ENCODE measurements around the gene OR52B6.

DNA sequence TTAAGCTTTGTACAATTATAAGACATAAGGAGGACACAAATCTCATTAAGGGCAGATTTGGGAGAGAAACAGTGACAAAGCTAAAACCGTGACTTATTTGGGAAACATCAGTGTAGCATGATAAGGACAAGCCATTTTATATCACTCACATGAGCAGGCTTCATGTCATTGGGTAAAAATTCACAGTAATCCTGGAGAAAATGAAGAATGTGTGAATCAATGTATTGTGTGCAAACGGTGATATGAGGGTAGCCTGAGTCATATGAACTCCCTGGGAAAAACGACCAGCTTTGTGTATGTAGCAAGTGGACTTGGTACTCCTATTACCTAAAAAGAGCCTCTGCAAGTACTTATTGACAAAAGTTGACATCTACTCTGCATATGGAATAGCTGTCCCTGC is 38.1 kb downstream of the OR52B6 start:
- TF ChIP-seq POLR2A (IDR thresholded peaks at IDR 0.05) = no peak
- TF ChIP-seq, protein P1, sequence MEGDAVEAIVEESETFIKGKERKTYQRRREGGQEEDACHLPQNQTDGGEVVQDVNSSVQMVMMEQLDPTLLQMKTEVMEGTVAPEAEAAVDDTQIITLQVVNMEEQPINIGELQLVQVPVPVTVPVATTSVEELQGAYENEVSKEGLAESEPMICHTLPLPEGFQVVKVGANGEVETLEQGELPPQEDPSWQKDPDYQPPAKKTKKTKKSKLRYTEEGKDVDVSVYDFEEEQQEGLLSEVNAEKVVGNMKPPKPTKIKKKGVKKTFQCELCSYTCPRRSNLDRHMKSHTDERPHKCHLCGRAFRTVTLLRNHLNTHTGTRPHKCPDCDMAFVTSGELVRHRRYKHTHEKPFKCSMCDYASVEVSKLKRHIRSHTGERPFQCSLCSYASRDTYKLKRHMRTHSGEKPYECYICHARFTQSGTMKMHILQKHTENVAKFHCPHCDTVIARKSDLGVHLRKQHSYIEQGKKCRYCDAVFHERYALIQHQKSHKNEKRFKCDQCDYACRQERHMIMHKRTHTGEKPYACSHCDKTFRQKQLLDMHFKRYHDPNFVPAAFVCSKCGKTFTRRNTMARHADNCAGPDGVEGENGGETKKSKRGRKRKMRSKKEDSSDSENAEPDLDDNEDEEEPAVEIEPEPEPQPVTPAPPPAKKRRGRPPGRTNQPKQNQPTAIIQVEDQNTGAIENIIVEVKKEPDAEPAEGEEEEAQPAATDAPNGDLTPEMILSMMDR (IDR thresholded peaks at IDR 0.05) = no peak

Measured in stomach (tissue), 4 donors.